ENCODE results near the gene EIF4E2. TPM values are rescaled to one million over a fixed set of nuclear protein-coding genes. Genes with fewer than 3 reads are reported as not detected.

EIF4E2 gene
- total and polyA plus RNA-seq, 2 donors (not counting 3 experiments of a cell fraction or from before 2014, with no cell fraction given): 50.0 to 96.5 TPM

DNA sequence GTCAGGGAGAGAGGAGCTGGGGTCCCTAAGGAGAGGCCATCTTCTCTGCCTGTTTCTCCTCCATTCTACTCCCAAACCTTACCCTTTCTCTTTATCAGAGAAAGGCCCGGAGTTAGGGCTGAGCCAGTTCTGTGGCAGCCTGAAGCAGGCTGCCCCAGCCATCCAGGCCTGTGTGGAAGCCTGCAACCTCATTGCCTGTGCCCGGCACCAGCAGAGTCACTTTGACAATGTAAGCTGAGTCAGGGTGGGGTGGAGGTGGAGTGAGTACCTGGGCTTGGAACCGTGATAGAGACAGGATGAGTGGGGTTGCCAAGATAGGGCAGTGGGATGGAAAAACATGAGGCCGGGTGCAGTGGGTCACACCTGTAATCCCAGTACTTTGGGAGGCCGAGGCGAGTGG, 5.8 kb upstream of the EIF4E2 start:
- H2AFZ ChIP-seq (ENCODE audit: low read depth, low read length): no peak overlapping the region
- H3K4me2 ChIP-seq (ENCODE audit: insufficient read depth, low read length): no peak overlapping the region
- no peak overlapping the region for H3K27ac ChIP-seq (ENCODE audit: insufficient read depth, low read depth, low read length)
- H3K9ac ChIP-seq (replicated peaks; ENCODE audit: extremely low read depth, insufficient read depth, low read length): no peak overlapping the region
- no peaks in the 10 kb centered on the region for H3K4me1 ChIP-seq (ENCODE audit: control insufficient read depth, extremely low read depth, insufficient read depth, low read length)
- H3K4me3 ChIP-seq (replicated peaks in 1 of 3; ENCODE audit: insufficient read depth in 1 of 3, low read depth in 1 of 3, low read length in 3 of 3): no peak overlapping the region
- H3K36me3 ChIP-seq (ENCODE audit: control insufficient read depth in 2 of 2, extremely low read depth in 1 of 2, insufficient read depth in 2 of 2, low read length in 2 of 2): no peaks in the 10 kb centered on the region
- FAIRE-seq (no peak), DNase-seq (ENCODE audit: low read depth, low spot score) (no peak)
- intact Hi-C loops (cut with micrococcal nuclease) (no loop called here), dilution Hi-C loops (cut with MboI; ENCODE audit: extremely low pct_ligation_motif_present, low sequenced_read_pairs) (no loop called here)
- no peaks in the 10 kb centered on the region for H3K27me3 ChIP-seq (ENCODE audit: control insufficient read depth in 2 of 2, insufficient read depth in 2 of 2, low read length in 2 of 2)
- peaks cover 4% of the 10 kb centered on the region for H3K79me2 ChIP-seq (ENCODE audit: control insufficient read depth, insufficient read depth, low read length)
- POLR2A ChIA-PET: no interaction called here
- CTCF ChIA-PET: no interaction called here
- H3K9me3 ChIP-seq (replicated peaks; ENCODE audit: control insufficient read depth, insufficient read depth, low read length): no peaks in the 10 kb centered on the region
- no peaks in the 10 kb centered on the region for H3K9me1 ChIP-seq (replicated peaks; ENCODE audit: control insufficient read depth, extremely low read depth, insufficient read depth, low read length)
- BruUV-seq (replicated peaks): no TSS peak
- TF ChIP-seq GATA2 (IDR thresholded peaks at IDR 0.05; ENCODE audit: insufficient read depth, insufficient read length, low read depth, low read length) (no peak), POLR2AphosphoS5 (IDR thresholded peaks at IDR 0.05; ENCODE audit: insufficient read depth, low read depth, low read length) (no peak), JUN (IDR thresholded peaks at IDR 0.05; ENCODE audit: borderline replicate concordance, insufficient read depth, insufficient read length, low read depth) (no peak), EZH2 (IDR thresholded peaks at IDR 0.05; ENCODE audit: borderline replicate concordance, low read depth, low read length, severe bottlenecking) (no peak), POLR2A (IDR thresholded peaks at IDR 0.05; ENCODE audit: low read depth, low read length) (no peak), FOS (IDR thresholded peaks at IDR 0.05; ENCODE audit: borderline replicate concordance, insufficient read depth, low read length) (no peak), MYC (IDR thresholded peaks at IDR 0.05; ENCODE audit: low read depth, low read length) (no peak)
- TF ChIP-seq, protein P1, sequence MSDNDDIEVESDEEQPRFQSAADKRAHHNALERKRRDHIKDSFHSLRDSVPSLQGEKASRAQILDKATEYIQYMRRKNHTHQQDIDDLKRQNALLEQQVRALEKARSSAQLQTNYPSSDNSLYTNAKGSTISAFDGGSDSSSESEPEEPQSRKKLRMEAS (IDR thresholded peaks at IDR 0.05; ENCODE audit: insufficient read depth, insufficient read length): no peak
- TF ChIP-seq, protein P2, sequence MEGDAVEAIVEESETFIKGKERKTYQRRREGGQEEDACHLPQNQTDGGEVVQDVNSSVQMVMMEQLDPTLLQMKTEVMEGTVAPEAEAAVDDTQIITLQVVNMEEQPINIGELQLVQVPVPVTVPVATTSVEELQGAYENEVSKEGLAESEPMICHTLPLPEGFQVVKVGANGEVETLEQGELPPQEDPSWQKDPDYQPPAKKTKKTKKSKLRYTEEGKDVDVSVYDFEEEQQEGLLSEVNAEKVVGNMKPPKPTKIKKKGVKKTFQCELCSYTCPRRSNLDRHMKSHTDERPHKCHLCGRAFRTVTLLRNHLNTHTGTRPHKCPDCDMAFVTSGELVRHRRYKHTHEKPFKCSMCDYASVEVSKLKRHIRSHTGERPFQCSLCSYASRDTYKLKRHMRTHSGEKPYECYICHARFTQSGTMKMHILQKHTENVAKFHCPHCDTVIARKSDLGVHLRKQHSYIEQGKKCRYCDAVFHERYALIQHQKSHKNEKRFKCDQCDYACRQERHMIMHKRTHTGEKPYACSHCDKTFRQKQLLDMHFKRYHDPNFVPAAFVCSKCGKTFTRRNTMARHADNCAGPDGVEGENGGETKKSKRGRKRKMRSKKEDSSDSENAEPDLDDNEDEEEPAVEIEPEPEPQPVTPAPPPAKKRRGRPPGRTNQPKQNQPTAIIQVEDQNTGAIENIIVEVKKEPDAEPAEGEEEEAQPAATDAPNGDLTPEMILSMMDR (IDR thresholded peaks at IDR 0.05; ENCODE audit: extremely low read depth in 1 of 2, insufficient read depth in 1 of 2, low read depth in 1 of 2, low read length in 2 of 2): no peak
- H4K20me1 ChIP-seq (replicated peaks; ENCODE audit: control insufficient read depth, extremely low read depth, insufficient read depth, low read length): no peaks in the 10 kb centered on the region

All from endothelial cell of umbilical vein (primary cell).